Astrocyte (in vitro differentiated cells and primary cell): ENCODE results near the gene COP1. TPM values are rescaled to one million over a fixed set of nuclear protein-coding genes. Genes with fewer than 3 reads are reported as not detected.

ENCODE experiments used
- DNase-seq: peaks from one replicate; pipeline ENCODE4 v3.0.0-alpha.2; 2010; ENCODE audit warnings: low read depth
- FAIRE-seq: peaks from 2 replicates; lab custom pipeline; 2011; peaks lifted over from hg19 to GRCh38; lab: Jason Lieb, UNC
- H2AFZ ChIP-seq: 2 replicates; pipeline ENCODE4 v1.6.0; 2012; ENCODE audit warnings: low read depth, low read length, inconsistent platforms
- H3K27ac ChIP-seq: 2 replicates; pipeline ENCODE4 v1.5.1; 2011; ENCODE audit warnings: low read depth, low read length, inconsistent platforms
- H3K27me3 ChIP-seq: 2 replicates; pipeline ENCODE4 v1.6.0; 2011; ENCODE audit warnings: low read length, inconsistent platforms; ENCODE audit not compliant: insufficient read depth
- H3K36me3 ChIP-seq: 2 replicates; pipeline ENCODE4 v1.5.1; 2011; ENCODE audit warnings: low read length, inconsistent platforms; ENCODE audit not compliant: insufficient read depth
- H3K4me1 ChIP-seq: 2 replicates; pipeline ENCODE4 v1.5.1; 2011; ENCODE audit warnings: low read length, inconsistent platforms; ENCODE audit not compliant: insufficient read depth
- H3K4me2 ChIP-seq: 2 replicates; pipeline ENCODE4 v1.6.0; 2012; ENCODE audit warnings: low read length, inconsistent platforms
- H3K4me3 ChIP-seq: 2 replicates; pipeline ENCODE4 v1.5.1; 2011; ENCODE audit warnings: low read depth, mild to moderate bottlenecking, low read length, inconsistent platforms; ENCODE audit not compliant: insufficient read depth
- H3K79me2 ChIP-seq: 2 replicates; pipeline ENCODE4 v1.6.0; 2012; ENCODE audit warnings: mild to moderate bottlenecking, low read length, inconsistent platforms; ENCODE audit not compliant: insufficient read depth
- H3K9ac ChIP-seq: 2 replicates; pipeline ENCODE4 v1.6.0; 2012; ENCODE audit warnings: mild to moderate bottlenecking, low read length, inconsistent platforms
- H3K9me3 ChIP-seq: 2 replicates; pipeline ENCODE4 v1.5.1; 2012; ENCODE audit warnings: low read depth, mild to moderate bottlenecking, low read length, inconsistent platforms; ENCODE audit not compliant: insufficient read depth
- H4K20me1 ChIP-seq: 2 replicates; pipeline ENCODE4 v1.6.0; 2012; ENCODE audit warnings: low read length, inconsistent platforms; ENCODE audit not compliant: insufficient read depth
- H3K27ac Mint-ChIP-seq: one replicate; pipeline ENCODE4 v1.8.0; 2021; ENCODE audit warnings: mild to moderate bottlenecking, mixed read lengths; ENCODE audit not compliant: unreplicated experiment
- H3K27me3 Mint-ChIP-seq: one replicate; pipeline ENCODE4 v1.8.0; 2021; ENCODE audit warnings: low read depth, mixed read lengths; ENCODE audit not compliant: unreplicated experiment
- H3K36me3 Mint-ChIP-seq: one replicate; pipeline ENCODE4 v1.8.0; 2021; ENCODE audit warnings: low read depth, mixed read lengths; ENCODE audit not compliant: unreplicated experiment
- H3K4me1 Mint-ChIP-seq: one replicate; pipeline ENCODE4 v1.8.0; 2021; ENCODE audit warnings: low read depth, mixed read lengths; ENCODE audit not compliant: unreplicated experiment
- H3K4me3 Mint-ChIP-seq: one replicate; pipeline ENCODE4 v1.8.0; 2021; ENCODE audit warnings: mild to moderate bottlenecking, moderate library complexity, mixed read lengths; ENCODE audit not compliant: unreplicated experiment
- H3K9me3 Mint-ChIP-seq: one replicate; pipeline ENCODE4 v1.8.0; 2021; ENCODE audit warnings: mild to moderate bottlenecking, mixed read lengths; ENCODE audit not compliant: unreplicated experiment
- EZH2 ChIP-seq: IDR thresholded peaks from 2 replicates; pipeline ENCODE4 v1.6.1; 2012; ENCODE audit warnings: mild to moderate bottlenecking, low read length, inconsistent platforms; ENCODE audit not compliant: insufficient read depth
- total RNA-seq: library from RNA; stranded (reverse); gene quantifications from 2 replicates; pipeline ENCODE4 v1.2.1, GENCODE V29; 2021
- TF ChIP-seq, protein P1 (sequence below): IDR thresholded peaks from 2 replicates; pipeline ENCODE4 v1.5.1; 2011; ENCODE audit warnings: low read depth, mild to moderate bottlenecking, inconsistent platforms, low read length, moderate library complexity; ENCODE audit not compliant: insufficient read depth

COP1 gene
- total RNA-seq, 1 donor from 2014 or later = 45.9 TPM

DNA sequence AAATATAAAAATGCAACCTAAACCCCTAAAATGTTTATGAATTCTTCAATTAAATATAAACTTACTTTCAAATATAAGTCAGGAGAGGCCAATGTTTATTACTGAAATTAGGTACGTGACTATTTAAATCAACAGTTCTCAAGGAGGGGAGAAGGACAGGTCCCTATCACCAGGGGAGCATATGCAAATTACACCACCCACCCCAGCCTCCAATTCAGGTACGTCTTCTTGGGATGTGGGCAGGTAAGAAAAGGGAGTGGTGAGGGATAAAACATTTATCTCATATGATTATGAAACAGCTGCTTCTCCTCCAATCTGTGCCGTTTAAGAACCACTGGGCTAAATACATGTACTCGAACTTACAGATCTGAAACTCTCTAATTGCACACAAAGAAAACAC, 3.4 kb downstream of the COP1 start:
- no peak overlapping the region for H3K9ac ChIP-seq
- no peaks in the 10 kb centered on the region for H3K9me3 ChIP-seq
- no peak overlapping the region for H2AFZ ChIP-seq
- peaks cover 68% of the 10 kb centered on the region for H4K20me1 ChIP-seq
- Mint-ChIP-seq H3K36me3 (no peaks in the 10 kb centered on the region), H3K9me3 (no peaks in the 10 kb centered on the region), H3K4me1 (peaks cover 13% of the 10 kb centered on the region), H3K4me3 (peak overlapping the region; percentile 35), H3K27me3 (no peaks in the 10 kb centered on the region), H3K27ac (no peak overlapping the region)
- H3K27ac ChIP-seq = no peak overlapping the region
- peaks cover 78% of the 10 kb centered on the region for H3K79me2 ChIP-seq
- H3K4me1 ChIP-seq = peaks cover 14% of the 10 kb centered on the region
- H3K27me3 ChIP-seq = no peaks in the 10 kb centered on the region
- no peak for TF ChIP-seq EZH2
- TF ChIP-seq, protein P1, sequence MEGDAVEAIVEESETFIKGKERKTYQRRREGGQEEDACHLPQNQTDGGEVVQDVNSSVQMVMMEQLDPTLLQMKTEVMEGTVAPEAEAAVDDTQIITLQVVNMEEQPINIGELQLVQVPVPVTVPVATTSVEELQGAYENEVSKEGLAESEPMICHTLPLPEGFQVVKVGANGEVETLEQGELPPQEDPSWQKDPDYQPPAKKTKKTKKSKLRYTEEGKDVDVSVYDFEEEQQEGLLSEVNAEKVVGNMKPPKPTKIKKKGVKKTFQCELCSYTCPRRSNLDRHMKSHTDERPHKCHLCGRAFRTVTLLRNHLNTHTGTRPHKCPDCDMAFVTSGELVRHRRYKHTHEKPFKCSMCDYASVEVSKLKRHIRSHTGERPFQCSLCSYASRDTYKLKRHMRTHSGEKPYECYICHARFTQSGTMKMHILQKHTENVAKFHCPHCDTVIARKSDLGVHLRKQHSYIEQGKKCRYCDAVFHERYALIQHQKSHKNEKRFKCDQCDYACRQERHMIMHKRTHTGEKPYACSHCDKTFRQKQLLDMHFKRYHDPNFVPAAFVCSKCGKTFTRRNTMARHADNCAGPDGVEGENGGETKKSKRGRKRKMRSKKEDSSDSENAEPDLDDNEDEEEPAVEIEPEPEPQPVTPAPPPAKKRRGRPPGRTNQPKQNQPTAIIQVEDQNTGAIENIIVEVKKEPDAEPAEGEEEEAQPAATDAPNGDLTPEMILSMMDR = no peak
- no peak overlapping the region for H3K4me2 ChIP-seq
- no peak overlapping the region for H3K4me3 ChIP-seq
- FAIRE-seq = no peak
- no peaks in the 10 kb centered on the region for H3K36me3 ChIP-seq
- DNase-seq = no peak

DNA sequence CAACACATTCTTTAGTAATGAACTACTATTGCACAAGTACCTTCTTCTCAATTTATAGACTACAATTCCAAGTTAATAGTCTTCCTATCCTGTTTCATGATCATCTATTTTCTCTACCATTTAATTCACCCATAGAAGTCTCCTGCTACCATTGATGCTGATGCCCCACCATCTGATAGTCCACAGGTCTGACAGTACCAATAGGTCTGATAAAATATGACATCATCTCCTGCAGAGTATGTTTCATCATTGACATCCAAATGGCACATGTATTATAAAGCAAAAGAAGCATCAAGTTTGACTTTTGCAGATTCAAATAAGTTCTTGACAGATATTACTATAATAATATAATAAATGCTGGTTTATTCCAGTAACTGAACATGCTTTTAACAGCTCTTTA, 5.5 kb downstream of the COP1 start:
- Histone ChIP-seq H3K27ac (no peak overlapping the region), H4K20me1 (peaks cover 86% of the 10 kb centered on the region), H3K4me1 (peaks cover 14% of the 10 kb centered on the region), H3K4me3 (no peak overlapping the region), H3K9me3 (no peaks in the 10 kb centered on the region), H3K36me3 (no peaks in the 10 kb centered on the region), H3K79me2 (peaks cover 99% of the 10 kb centered on the region), H3K27me3 (no peaks in the 10 kb centered on the region), H3K4me2 (no peak overlapping the region), H2AFZ (no peak overlapping the region), H3K9ac (no peak overlapping the region)
- H3K4me3 Mint-ChIP-seq = no peak overlapping the region
- FAIRE-seq = no peak
- no peak for TF ChIP-seq EZH2
- TF ChIP-seq, protein P1 = no peak
- H3K27ac Mint-ChIP-seq = no peak overlapping the region
- DNase-seq = no peak
- H3K27me3 Mint-ChIP-seq = no peaks in the 10 kb centered on the region
- no peaks in the 10 kb centered on the region for H3K36me3 Mint-ChIP-seq
- H3K9me3 Mint-ChIP-seq = no peaks in the 10 kb centered on the region
- H3K4me1 Mint-ChIP-seq = peaks cover 13% of the 10 kb centered on the region

DNA sequence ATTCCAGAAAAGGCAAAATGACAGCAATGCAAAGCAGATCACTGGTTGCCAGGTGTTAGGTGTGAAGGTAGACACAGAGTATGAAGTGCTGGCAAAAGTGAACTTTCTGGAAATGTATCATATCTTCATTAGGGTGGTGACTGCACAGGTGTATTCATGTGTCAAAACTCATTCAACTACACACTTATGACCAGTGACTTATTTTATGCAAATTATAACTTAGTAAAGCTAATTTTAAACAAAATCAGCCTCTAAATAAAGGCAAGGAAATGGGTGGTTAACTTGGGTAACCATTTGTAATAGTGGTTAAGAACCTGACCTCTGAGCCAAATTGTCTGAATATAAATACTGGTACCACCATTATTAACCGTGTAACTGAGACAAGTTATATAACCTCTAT, 7.4 kb downstream of the COP1 start:
- DNase-seq = no peak
- H3K79me2 ChIP-seq = peaks cover 99% of the 10 kb centered on the region
- no peak overlapping the region for H3K27ac ChIP-seq
- no peak overlapping the region for H3K4me3 ChIP-seq
- TF ChIP-seq EZH2 = no peak
- TF ChIP-seq, protein P1 = no peak
- no peak overlapping the region for H3K4me2 ChIP-seq
- Mint-ChIP-seq H3K4me1 (peaks cover 7% of the 10 kb centered on the region), H3K27me3 (no peaks in the 10 kb centered on the region), H3K4me3 (no peak overlapping the region), H3K27ac (no peak overlapping the region), H3K9me3 (no peaks in the 10 kb centered on the region), H3K36me3 (no peaks in the 10 kb centered on the region)
- no peaks in the 10 kb centered on the region for H3K9me3 ChIP-seq
- H4K20me1 ChIP-seq = peaks cover 87% of the 10 kb centered on the region
- H3K36me3 ChIP-seq = no peaks in the 10 kb centered on the region
- no peak for FAIRE-seq
- H3K4me1 ChIP-seq = peaks cover 3% of the 10 kb centered on the region
- no peak overlapping the region for H2AFZ ChIP-seq
- H3K9ac ChIP-seq = no peak overlapping the region
- H3K27me3 ChIP-seq = no peaks in the 10 kb centered on the region
